WTC11 (cell line): ENCODE measurements around the gene ZNF160. TPM values are rescaled to one million over a fixed set of nuclear protein-coding genes. Genes with fewer than 3 reads are reported as not detected.

Experiments used
- ARID4B ChIP-seq: sonication (generic); formaldehyde crosslinking; IDR thresholded peaks from 2 replicates; pipeline ENCODE4 v1.8.0; 2023; ENCODE audit warnings: missing genetic modification reagents, mild to moderate bottlenecking, borderline replicate concordance
- ATF6 ChIP-seq: sonication (generic); formaldehyde crosslinking; IDR thresholded peaks from 2 replicates; pipeline ENCODE4 v1.8.1; 2023; ENCODE audit warnings: mild to moderate bottlenecking, missing genetic modification reagents
- FOXK1 ChIP-seq: sonication (generic); formaldehyde crosslinking; IDR thresholded peaks from 2 replicates; pipeline ENCODE4 v1.8.0; 2022; ENCODE audit warnings: mild to moderate bottlenecking, moderate library complexity, missing genetic modification reagents
- FOXP1 ChIP-seq: sonication (generic); formaldehyde crosslinking; IDR thresholded peaks from 2 replicates; pipeline ENCODE4 v1.8.0; 2022; ENCODE audit warnings: missing genetic modification reagents, mild to moderate bottlenecking, moderate library complexity, borderline replicate concordance
- FOXP4 ChIP-seq: sonication (generic); formaldehyde crosslinking; IDR thresholded peaks from 2 replicates; pipeline ENCODE4 v1.8.0; 2022; ENCODE audit warnings: mild to moderate bottlenecking, missing genetic modification reagents
- GRHL2 ChIP-seq: fragments of 250-450 bp; sonication (Bioruptor Pico); IDR thresholded peaks from 2 replicates; pipeline ENCODE4 v1.8.0; 2022; ENCODE audit warnings: mild to moderate bottlenecking, moderate library complexity; ENCODE audit not compliant: insufficient replicate concordance, severe bottlenecking
- HMGA2 ChIP-seq: fragments of 250-450 bp; sonication (Bioruptor Pico); IDR thresholded peaks from 2 replicates; pipeline ENCODE4 v1.4.0; 2021; ENCODE audit warnings: mild to moderate bottlenecking, moderate library complexity
- IRF1 ChIP-seq: sonication (generic); formaldehyde crosslinking; IDR thresholded peaks from 2 replicates; pipeline ENCODE4 v1.8.0; 2023; ENCODE audit warnings: missing genetic modification reagents
- JAZF1 ChIP-seq: fragments of 250-450 bp; sonication (Bioruptor Pico); IDR thresholded peaks from 2 replicates; pipeline ENCODE4 v1.9.0; 2021; ENCODE audit warnings: moderate library complexity, mild to moderate bottlenecking, inconsistent platforms
- MLX ChIP-seq: sonication (generic); formaldehyde crosslinking; IDR thresholded peaks from 2 replicates; pipeline ENCODE4 v1.8.1; 2023; ENCODE audit warnings: mild to moderate bottlenecking, missing genetic modification reagents, moderate library complexity
- NFATC4 ChIP-seq: fragments of 250-450 bp; sonication (Bioruptor Pico); IDR thresholded peaks from 2 replicates; pipeline ENCODE4 v1.9.0; 2021; ENCODE audit warnings: mild to moderate bottlenecking
- NFYB ChIP-seq: sonication (generic); formaldehyde crosslinking; conservative IDR thresholded peaks from 2 replicates; pipeline ENCODE4 v1.8.0; 2022; ENCODE audit warnings: low read depth, missing genetic modification reagents
- NR1H2 ChIP-seq: sonication (generic); formaldehyde crosslinking; IDR thresholded peaks from 2 replicates; pipeline ENCODE4 v1.9.0; 2021; ENCODE audit warnings: mild to moderate bottlenecking, moderate library complexity, missing genetic modification reagents
- PREB ChIP-seq: sonication (generic); formaldehyde crosslinking; IDR thresholded peaks from 2 replicates; pipeline ENCODE4 v1.8.1; 2022; ENCODE audit warnings: mild to moderate bottlenecking, missing genetic modification reagents, moderate library complexity, borderline replicate concordance
- PRRX2 ChIP-seq: fragments of 250-450 bp; sonication (Bioruptor Pico); IDR thresholded peaks from 2 replicates; pipeline ENCODE4 v1.8.0; 2021; ENCODE audit warnings: mild to moderate bottlenecking
- TEAD1 ChIP-seq: sonication (generic); formaldehyde crosslinking; IDR thresholded peaks from 2 replicates; pipeline ENCODE4 v1.8.0; 2022; ENCODE audit warnings: mild to moderate bottlenecking, missing genetic modification reagents
- TP53 ChIP-seq: sonication (generic); formaldehyde crosslinking; IDR thresholded peaks from 2 replicates; pipeline ENCODE4 v1.8.1; 2023; ENCODE audit warnings: mild to moderate bottlenecking, missing genetic modification reagents
- USF1 ChIP-seq: sonication (generic); formaldehyde crosslinking; IDR thresholded peaks from 2 replicates; pipeline ENCODE4 v1.8.0; 2022; ENCODE audit warnings: mild to moderate bottlenecking, missing genetic modification reagents
- ZNF281 ChIP-seq: sonication (generic); formaldehyde crosslinking; IDR thresholded peaks from 2 replicates; pipeline ENCODE4 v1.8.0; 2023; ENCODE audit warnings: mild to moderate bottlenecking, missing genetic modification reagents
- ZNF423 ChIP-seq: fragments of 250-450 bp; sonication (Bioruptor Pico); IDR thresholded peaks from 2 replicates; pipeline ENCODE4 v2.1.2; 2022; ENCODE audit warnings: mild to moderate bottlenecking, moderate library complexity
- total RNA-seq: library from RNA; stranded (reverse); gene quantifications from 3 replicates; pipeline ENCODE4 v1.2.3, GENCODE V29; 2021

Gene ZNF160
- total RNA-seq, 1 experiment from 2014 or later: 54.5 TPM

GRCh38 chr19:53132141-53132991 lies 29.1 kb upstream of the ZNF160 start, which contains the start of gene ZNF415 (continued):
- peak; percentile 31; the same call in 1 of the 2 replicates for TF ChIP-seq ARID4B (CRISPR knock-in tag)
- TF ChIP-seq ATF6 (CRISPR knock-in tag): no peak
- TF ChIP-seq FOXK1 (CRISPR knock-in tag): 0 out of 2 replicates have a peak, but pooled peaks have one; percentile 22
- peak; percentile 67; the same call in 1 of the 2 replicates for TF ChIP-seq TEAD1 (CRISPR knock-in tag)
- no peak for TF ChIP-seq NFYB (CRISPR knock-in tag)
- TF ChIP-seq PREB (CRISPR knock-in tag): no peak
- TF ChIP-seq FOXP1: 0 out of 2 replicates have a peak, but pooled peaks have one; percentile 21
- TF ChIP-seq GRHL2: no peak
- TF ChIP-seq NFATC4 (CRISPR knock-in tag): no peak
- TF ChIP-seq ZNF281 (CRISPR knock-in tag): 0 out of 2 replicates have a peak, but pooled peaks have one; percentile 11
- peak; percentile 46; the same call in 1 of the 2 replicates for TF ChIP-seq USF1 (CRISPR knock-in tag)
- TF ChIP-seq ZNF423 (CRISPR knock-in tag): peak; percentile 58; the same call in 1 of the 2 replicates
- TF ChIP-seq IRF1 (CRISPR knock-in tag): no peak
- no peak for TF ChIP-seq JAZF1
- no peak for TF ChIP-seq PRRX2
- TF ChIP-seq FOXP4 (CRISPR knock-in tag): peak; percentile 46; the same call in 1 of the 2 replicates
- no peak for TF ChIP-seq HMGA2 (CRISPR knock-in tag)
- TF ChIP-seq TP53 (CRISPR knock-in tag): no peak
- TF ChIP-seq NR1H2 (CRISPR knock-in tag): no peak
- no peak for TF ChIP-seq MLX (CRISPR knock-in tag)
